HG02623 (cell line): ENCODE data around the gene KIF5A.

Experiments used
- ATAC-seq: cut with Tn5 transposase; IDR thresholded peaks from one replicate; pipeline ENCODE4 v1.9.1; 2021; ENCODE audit warnings: moderate library complexity; ENCODE audit not compliant: unreplicated experiment

Gene KIF5A

GRCh38 chr12:57519796-57520052 is 30.1 kb upstream of the KIF5A start:
- ATAC-seq = no peak

- peak; percentile 60 for ATAC-seq
These were observed 29.6 kb upstream of the KIF5A start, which contains the start of gene DDIT3 for GRCh38 chr12:57520053-57520818. DDIT3 (minus strand) TSS chr12:57520514; CDS start chr12:57517406, 3,108 bp downstream.

DNA sequence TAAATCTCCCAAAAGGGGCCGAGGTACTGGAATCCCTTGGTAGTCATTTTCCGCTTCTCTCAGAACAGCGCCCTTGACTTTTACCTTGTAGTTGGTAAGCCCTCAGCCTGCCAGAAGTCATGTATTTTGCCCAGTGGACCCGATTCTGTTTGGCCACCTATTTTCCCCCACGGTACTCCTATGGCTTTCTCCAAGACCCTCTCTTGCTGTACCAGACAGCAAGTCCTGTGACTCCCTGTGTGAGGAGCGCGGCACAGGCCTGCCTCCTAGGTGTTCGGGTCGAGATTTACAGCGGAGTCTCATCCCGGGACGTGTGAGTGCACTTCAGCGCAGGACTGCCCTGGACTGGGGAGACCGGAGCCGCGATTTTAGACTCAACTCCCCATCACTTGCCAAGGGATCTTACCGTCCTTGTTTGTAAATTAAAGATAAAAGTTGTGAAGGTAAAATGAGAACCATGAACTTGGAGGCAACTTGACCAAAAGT is 28.3 kb upstream of the KIF5A start:
- ATAC-seq = no peak

- peak; percentile 35 for ATAC-seq
These were observed 27.6 kb upstream of the KIF5A start, which contains the start of gene MBD6 for GRCh38 chr12:57522011-57522886. MBD6 (plus strand) TSS chr12:57522824; CDS start chr12:57524304, 1,480 bp downstream.

GRCh38 chr12:57522887-57523705 is 26.7 kb upstream of the KIF5A start:
- no peak for ATAC-seq

DNA sequence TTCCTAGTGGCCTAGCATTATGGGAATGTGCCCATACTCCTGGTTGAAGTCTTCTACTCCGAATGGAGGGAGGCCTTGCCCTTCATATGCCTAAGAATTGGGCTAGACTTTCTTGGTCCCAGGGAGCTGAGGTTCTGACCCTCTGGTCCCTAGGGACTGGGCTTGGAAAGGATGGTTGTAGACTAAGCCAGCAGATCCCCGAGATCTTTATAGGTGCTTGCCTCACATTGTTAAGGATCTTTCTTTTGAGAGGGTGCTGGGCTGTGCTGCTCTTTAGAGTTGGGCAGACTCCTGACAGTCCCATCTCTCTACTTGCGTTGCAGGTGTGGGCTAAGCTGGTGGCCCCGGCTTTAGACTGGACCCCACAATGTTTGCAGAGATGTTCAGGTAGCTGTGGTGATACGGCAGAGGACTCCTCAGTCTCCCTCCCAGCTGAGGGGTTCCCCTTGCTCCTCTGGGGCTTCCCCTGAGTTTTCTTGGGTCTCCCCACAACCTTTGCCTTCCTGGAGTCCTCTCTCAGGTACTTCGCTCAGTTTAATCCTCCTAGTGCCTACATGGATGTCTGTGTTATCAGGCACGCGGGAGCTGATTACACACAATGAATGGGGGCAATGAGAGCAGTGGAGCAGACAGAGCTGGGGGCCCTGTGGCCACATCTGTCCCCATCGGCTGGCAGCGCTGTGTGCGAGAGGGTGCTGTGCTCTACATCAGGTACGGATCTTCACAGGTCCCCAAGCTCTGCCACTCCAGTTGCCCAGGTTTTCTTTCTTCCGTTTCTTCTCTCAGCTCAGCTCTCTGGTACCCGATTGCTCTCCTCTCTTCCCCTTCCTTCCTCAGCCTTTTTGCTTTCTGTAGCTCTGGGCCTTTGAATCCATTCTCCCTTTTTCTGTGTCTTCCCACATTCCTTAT is 25.9 kb upstream of the KIF5A start:
- no peak for ATAC-seq

GRCh38 chr12:57524814-57525614 is 24.8 kb upstream of the KIF5A start:
- no peak for ATAC-seq

DNA sequence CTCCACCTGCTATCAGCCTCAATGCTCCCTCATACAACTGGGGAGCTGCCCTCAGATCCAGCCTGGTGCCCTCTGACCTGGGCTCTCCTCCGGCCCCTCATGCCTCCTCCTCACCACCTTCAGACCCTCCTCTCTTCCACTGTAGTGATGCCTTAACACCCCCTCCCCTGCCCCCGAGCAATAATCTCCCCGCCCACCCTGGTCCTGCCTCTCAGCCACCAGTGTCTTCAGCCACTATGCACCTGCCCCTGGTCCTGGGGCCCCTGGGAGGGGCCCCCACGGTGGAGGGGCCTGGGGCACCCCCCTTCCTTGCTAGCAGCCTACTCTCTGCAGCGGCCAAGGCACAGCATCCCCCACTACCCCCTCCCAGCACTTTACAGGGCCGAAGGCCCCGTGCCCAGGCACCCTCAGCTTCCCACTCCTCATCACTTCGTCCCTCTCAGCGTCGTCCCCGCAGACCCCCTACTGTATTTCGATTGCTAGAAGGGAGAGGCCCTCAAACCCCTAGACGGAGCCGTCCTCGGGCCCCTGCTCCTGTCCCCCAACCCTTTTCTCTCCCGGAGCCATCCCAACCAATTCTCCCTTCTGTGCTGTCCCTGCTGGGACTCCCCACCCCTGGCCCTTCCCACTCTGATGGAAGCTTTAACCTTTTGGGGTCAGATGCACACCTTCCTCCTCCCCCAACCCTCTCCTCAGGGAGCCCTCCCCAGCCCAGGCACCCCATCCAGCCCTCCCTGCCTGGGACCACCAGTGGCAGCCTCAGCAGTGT is 24.0 kb upstream of the KIF5A start:
- no peak for ATAC-seq

DNA sequence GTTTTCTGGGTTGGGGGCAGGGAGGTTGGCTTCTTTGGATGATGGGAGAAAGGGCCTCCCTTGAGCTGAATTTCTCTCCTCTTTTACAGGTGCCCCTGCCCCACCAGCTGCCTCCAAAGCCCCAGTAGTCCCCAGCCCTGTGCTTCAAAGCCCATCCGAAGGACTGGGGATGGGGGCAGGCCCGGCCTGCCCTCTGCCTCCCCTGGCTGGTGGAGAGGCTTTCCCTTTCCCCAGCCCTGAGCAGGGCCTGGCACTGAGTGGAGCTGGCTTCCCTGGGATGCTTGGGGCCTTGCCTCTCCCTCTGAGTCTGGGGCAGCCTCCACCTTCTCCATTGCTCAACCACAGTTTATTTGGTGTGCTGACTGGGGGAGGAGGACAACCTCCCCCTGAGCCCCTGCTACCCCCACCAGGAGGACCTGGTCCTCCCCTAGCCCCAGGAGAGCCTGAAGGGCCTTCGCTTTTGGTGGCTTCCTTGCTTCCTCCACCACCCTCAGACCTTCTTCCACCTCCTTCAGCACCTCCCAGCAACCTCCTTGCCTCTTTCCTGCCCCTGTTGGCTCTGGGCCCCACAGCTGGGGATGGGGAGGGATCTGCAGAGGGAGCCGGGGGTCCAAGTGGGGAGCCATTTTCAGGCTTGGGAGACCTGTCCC is 23.2 kb upstream of the KIF5A start:
- ATAC-seq = no peak

DNA sequence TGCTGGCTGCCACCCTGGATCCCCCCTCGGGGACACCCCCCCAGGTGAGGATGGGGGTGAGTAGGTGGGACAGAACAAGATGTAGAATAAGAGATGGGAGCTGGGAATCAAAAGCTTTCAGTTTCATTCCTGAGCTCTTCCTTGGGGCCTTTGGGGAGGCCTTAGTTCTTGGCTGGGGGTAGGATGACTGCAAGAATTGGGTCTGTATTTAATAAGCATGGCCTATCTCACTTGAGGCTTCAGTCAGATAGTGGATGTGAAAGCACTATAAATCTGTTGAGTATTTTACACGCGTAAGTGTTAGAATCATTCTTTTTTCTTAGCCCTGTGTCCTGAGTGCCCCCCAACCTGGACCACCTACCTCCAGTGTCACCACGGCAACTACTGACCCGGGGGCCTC is 22.7 kb upstream of the KIF5A start:
- ATAC-seq = no peak

DNA sequence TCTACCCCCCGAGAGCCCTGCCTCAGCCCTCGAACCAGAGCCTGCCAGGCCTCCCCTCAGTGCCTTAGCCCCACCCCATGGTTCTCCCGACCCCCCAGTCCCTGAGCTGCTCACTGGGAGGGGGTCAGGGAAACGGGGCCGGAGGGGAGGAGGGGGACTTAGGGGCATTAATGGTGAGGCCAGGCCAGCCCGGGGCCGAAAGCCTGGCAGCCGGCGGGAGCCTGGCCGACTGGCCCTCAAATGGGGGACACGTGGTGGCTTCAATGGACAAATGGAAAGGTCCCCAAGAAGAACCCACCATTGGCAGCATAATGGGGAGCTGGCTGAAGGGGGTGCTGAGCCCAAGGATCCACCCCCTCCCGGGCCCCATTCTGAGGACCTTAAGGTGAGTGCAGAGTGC is 21.7 kb upstream of the KIF5A start:
- no peak for ATAC-seq

DNA sequence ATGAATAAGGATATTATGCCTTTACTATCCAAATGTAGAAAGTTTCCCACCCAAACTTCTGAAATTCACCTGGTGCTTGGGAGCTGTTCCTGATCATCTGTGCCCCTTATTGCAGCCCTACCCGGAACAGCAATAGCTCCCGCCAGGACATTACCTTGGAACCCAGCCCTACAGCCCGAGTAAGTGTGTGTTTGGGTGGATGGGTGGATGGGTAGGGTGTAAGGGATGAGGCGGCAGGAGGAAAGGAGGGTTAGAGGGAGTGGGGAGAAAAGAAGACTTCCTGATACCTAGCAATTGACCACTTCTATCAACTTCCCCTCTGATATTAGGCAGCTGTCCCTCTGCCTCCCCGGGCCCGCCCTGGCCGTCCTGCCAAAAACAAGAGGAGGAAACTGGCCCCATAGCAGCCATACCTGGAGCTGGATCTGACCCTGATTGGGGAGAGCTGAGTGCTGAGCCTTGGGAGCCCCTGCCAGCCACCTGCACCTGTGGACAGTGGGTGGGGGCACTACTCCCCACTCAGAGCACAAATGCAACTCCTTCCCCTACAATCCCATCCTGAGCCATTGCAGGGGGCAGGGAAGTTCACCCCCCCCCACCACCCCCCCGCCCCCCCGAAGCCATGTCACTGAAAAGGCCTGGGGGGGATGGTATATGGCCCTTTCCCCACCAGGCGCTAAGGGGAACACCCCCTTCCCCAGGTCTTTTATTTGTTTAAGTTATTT is 20.9 kb upstream of the KIF5A start:
- ATAC-seq = no peak

GRCh38 chr12:57529831-57530230 is 20.0 kb upstream of the KIF5A start:
- ATAC-seq = no peak

DNA sequence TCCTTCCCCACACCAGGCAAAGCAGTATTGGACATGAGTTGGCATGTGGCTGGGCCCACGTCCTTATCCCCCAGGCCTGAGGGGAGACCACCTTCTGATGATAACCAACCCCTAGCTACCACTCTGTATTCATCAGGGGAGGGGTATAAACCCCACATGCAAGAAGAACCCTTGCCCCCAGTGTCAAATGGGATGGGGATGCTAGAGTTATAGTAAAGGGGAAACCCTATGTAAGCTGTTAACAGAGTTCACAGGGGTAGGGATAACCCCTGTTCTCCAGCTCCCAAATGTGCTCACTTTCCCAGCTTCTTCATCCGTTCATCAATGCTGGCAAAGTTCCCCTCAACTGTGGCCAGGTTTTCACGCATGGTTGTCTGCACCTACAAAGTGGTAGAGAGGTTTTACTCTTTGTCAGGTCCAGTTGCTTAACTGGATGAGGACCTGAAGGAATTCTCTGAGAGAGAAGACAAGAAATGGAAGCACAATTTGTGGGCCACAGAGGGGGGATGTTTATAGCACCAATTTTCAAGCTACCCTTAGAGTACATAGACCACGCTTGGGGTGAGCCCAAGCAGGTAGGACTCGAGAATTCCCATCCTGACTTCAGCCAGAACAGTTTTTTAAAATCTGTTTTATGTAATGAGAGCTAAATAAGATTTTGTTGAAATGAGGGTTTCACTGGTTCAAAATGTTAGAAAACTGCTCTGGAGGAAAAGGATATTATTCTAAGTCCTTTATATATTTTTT is 19.3 kb upstream of the KIF5A start:
- no peak for ATAC-seq

DNA sequence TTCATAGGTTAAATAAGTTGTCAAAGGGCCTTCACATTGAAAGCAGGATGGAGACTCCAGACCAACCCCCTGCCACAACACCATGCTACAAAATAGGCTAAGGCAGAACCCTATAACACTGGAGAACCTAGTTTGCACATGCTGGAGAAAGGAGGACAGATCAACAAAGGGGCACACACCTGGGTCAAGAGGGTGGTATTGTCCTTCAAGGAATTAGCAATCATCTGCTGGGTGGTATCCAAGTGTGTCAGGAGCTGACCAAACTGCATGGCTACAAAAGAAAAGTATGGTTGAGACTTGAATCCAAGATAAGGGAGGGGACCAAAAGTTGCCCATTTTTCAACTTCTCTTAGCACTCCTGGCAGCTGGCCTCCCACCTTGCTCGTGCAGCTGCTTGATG is 18.0 kb upstream of the KIF5A start:
- ATAC-seq = no peak

GRCh38 chr12:57533108-57533507 is 16.7 kb upstream of the KIF5A start:
- ATAC-seq = no peak

DNA sequence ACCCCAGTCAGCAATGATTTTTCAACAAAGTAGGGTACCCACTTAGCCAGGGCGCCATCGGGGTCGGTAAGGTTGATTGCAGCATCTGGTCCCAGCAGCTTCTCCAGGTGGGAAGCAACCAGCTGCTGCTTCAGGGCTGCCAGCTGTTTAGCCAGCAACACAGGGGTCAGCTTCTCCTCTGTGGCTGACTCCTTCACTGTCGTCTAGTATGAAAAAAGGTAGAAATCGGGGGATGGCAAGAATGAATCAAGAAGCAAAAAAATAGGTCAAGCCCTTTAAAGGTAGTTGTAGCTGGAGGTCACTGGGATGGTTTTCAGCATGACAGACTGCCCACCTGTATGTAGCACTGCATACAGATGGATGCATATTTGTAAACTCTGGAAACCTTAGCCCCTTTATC is 15.6 kb upstream of the KIF5A start:
- ATAC-seq = no peak
